Stimulated activated CD4-positive, alpha-beta T cell treated with anti-CD3 and anti-CD28 coated beads, Interleukin-4, amount 100 ng/mL, for 24 hours (primary cell): ENCODE measurements around the gene FAM78B.

ENCODE experiments used
- DNase-seq: peaks from one replicate; pipeline ENCODE4 v3.0.0-alpha.2; 2020

The FAM78B gene, protein sequence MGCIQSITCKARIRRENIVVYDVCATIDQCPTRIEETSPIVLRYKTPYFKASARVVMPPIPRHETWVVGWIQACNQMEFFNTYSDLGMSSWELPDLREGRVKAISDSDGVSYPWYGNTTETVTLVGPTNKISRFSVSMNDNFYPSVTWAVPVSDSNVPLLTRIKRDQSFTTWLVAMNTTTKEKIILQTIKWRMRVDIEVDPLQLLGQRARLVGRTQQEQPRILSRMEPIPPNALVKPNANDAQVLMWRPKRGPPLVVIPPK

DNA sequence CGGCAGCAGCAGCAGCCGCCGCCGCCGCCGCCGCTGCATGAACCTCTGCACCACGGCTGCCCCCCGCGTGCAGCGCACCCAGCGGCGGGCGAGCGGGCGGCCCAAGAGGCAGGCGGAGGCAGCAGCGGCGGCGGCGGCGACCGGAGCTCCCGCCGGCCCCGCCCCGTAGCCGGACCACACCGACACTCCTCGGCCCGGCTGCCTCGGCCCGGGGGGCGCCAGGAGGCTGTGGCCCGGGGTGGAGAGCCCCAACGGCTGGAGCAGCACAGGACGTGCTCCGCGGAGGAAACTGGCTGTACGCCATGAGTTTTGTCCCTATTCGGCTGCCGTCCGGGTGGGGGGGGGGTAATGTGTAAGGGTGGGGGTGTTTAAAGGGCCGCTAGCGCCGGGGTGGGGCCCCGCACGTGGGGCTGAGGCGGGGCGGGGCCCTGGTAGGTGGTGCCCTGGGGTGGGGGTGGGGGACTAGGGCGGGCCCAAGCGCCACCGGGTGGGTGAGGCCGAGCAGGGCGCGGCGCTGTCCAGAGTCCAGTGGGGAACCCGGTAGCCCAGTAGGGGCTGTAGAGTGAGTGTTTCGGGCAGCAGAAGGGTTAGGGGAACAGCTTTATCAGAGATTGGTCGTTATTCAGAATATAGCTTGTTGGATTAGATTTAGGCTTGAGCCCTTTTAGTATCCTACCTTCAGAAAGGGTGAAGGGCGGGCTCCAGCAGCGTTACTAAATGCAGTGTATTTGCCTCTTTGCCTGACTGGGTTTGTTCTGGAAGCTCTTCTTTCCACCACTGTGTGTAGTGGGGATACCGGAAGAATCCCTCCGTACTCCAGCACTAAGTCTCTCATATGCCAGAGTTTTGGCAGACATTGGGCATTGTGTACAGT, at the start of gene FAM78B:
Gene FAM78B, minus strand, starts transcription at position 304 of the 874 bp plus-strand sequence. CDS start 753 bp downstream, outside the sequence.
- peak; percentile 60 for DNase-seq

DNA sequence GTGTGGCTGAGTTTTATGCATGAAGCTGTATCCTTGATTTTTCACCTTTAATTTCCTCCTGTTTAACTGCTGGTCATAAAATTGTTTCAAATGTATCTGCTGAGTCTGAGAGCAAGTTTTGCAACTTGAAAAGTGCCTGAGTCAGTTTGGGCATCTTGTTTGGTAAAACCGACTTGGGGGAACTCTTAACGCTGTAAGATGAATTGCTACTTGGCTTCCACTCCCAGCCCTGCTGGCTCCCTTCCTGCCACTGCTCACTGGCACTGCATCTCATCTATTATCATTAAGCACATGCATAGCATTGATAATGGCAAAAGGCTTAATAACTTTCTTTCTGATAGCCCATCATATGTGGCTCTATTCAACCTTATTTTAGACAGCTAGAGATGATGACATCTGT, 35.7 kb upstream of the FAM78B start:
- no peak for DNase-seq

DNA sequence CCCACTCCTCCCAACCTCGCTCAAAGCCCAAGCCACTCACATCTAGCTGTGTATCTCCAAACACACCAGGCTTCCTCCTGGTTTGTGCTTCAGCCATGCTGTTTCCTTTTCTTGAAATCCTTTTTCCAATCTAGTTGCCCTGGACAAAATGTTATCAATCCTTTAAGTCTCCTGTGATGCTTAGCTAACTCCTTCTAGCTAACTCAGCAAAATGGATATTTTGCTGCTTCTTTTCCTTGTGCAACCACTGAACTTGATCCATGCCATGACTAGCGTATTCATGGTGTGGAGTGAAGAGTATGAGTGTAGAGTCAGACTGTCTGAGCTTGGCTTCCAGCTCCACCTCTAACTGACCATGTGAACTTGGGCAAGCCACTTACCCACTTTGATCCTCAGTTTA, 33.9 kb upstream of the FAM78B start:
- no peak for DNase-seq

DNA sequence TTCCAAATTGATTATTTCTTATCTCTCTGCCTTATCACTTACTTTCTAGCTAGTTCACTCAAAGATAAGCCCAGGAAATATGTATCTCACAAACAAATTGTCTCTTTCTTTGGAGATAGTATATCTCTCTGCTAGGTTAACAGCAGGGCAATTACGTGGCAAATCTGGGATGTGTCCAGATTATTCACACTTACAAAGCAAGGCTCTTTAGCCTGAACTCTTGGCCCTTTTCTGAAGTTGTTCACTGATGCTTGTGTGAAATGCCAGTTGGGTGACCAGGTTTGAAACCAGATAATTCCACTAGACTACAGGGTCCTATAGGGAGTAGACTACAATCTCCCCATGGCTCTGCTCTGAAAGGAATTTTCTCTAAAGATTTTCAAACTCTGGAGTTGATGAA, 30.8 kb upstream of the FAM78B start:
- no peak for DNase-seq

DNA sequence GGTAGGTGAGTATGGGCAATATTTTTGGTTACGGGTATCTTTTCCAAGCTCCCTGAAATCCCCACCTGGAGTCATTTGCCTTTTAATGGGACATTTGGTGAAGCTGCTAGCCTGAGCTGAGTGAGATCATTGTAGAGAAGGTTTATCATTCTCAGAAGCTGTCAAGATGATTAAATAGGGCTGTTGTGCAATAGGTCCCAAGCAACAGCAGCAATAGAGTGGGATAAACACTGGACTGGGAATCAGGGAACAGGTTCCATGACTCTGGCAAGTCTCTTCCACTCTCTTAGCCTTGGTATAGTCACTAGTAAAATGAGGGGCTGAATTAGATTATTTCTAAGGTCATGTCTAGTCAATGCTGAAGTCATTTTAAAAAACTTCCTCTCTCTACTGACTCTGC, 30.3 kb upstream of the FAM78B start:
- DNase-seq: no peak

DNA sequence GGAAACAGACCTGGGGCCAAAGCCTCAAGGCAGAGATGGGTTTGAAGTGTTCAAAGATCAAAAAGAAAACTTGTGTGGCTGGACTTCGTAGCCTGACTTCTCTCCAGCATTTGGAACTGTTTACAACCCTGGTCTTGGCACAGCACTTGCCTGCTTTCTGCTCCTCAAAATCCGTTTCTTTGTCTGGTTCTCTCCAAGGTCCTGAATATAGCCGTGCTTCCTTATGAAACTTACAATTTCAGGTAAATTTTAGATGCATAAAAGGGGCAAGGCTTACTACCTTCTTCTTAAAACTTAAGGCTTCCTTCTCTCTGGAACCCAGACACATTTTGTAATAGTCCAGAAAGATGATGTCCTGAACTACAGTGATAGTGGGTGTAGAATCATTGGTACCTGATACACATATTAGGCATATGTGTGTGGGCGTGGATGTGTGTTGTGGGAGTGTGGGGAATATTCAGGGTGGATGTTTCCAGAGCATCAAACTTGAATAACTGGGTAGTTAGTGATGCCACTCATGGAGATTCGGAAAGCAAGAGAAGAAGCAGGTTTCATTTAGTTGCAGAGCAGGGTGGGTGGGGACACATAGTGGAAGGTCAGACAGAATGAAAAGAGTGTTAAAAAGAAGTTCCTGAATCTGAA, 26.4 kb upstream of the FAM78B start:
- no peak for DNase-seq

DNA sequence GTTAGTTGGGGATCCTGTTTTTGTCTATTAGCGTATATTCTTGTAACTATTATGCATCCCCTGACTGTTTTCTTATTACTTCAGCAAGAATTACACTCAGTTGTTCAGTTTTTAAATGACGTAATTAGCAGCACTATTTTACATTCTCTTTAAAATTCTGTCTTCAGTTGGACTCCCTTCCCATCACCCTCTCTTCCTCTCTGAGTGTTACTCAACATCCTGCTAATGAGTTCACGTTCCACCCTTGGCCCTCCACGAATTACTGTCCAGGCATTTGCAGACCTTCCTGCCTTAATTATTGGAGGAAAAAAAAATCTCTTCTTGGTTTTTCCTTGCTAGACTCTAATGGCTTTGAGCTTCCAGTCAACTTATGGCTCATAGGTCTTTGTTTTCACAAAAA, 23.6 kb upstream of the FAM78B start:
- no peak for DNase-seq

DNA sequence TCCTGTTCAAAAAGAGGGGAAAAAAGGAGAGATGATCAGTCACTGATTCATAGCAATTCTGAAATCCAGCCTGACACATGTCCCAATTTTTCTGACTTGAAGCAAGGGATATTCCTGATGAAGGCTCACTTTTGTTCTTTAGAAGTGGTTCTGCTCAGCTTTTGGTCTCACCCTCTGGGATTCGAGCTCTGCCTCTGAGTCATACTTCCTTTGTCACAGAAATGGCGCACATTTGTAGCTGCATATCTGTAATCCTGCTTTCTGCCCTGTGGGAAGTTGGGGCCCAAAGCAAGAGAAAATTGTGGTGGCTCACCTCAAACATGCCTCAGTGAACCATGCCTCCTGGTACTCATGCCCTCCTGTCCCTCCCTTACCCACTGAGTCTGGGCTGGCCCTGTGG, 22.3 kb upstream of the FAM78B start:
- DNase-seq: no peak

DNA sequence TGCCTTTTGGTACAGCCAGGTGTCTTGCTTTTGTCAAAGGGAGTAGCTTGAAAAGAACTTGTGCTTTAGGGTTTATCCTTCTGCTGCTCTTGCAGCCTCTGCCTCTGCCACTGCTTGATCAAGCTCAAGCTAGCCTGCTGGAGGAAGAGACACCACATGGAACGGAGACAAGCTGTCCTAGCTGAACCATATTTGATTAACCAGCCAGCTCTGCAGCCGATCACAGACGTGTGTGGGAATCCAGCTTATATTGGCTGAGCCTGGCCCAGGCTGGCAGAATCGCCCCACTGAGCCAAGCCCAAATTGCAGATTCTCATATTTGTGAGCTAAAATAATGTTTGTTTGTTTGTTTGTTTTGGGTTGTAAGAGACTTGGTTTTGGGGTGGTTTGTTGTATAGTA, 18.7 kb upstream of the FAM78B start:
- DNase-seq: no peak

DNA sequence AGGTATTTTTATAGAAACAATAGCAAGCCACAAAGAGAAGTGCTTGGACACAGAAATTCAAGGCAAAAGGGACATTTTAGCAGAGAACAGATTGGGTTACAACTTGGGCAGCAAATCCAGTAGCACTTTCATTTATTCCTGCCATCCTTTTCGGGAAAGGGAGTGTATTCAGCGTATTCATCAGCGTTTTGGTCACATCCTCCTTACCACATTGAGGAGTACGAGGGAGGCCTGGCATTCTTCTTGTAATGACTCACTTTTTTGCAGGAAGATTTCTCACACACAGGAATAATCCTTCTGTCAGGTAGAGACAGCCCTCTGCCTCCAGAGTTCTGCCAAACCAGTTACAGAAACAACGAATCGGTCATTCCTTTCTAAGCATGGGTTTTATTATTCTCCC, 18.1 kb upstream of the FAM78B start:
- DNase-seq: no peak

DNA sequence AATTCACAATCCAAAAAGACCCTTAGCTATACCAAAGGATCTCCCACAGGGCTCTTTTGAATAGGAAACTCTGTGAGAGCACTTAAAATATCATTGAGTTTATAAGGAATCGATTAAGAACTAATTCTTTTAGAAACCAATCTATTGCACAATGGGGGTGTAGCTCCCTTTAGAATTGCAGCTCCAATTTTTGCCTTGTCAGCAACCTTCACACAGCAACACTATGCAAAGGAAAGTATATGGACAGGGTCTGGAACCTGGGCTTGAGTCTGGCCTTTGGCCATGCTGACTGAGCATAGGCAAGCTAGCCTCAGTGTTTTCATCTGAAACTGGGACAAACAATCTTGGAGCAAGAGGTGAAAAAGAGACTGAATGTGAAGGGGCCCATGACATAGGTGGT, 17.2 kb upstream of the FAM78B start:
- DNase-seq: no peak

DNA sequence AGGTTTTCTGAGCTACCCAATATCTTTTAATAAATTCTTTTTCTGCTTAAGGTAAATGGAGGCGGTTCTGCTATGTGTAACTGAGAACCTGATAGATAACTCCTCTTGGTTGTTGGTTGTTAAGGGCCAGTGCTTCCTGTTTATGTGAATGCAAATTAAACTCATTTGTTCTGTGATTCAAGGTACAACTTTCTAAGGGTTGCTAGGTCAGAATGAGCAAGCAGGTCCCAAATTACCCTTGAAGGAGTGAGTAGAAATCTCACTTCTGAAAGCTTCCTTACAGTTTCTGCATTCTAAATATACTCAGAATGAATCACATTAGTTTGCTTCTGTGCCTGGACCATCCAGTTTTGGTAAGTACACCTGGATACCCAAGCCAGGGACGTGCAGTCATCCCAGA, 15.5 kb upstream of the FAM78B start:
- no peak for DNase-seq

DNA sequence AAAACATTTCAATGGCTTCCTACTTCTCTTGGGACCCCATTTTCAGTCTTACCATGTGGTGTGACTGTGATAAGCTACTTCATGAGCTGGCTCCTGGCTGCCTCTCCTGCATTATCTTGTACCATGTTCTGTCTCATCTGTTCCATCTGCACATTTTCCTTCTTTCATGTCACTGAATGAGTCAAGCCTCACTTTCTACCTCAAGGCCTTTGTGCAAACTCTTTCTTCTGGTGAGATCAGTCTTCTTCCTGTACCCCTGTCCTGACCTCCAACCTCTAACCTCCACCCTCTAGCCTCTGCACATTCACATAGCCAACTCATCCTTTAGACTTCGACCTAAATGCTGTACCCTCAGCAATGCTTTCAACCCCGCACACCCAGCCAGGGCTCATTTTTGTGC, 9.6 kb upstream of the FAM78B start:
- no peak for DNase-seq

DNA sequence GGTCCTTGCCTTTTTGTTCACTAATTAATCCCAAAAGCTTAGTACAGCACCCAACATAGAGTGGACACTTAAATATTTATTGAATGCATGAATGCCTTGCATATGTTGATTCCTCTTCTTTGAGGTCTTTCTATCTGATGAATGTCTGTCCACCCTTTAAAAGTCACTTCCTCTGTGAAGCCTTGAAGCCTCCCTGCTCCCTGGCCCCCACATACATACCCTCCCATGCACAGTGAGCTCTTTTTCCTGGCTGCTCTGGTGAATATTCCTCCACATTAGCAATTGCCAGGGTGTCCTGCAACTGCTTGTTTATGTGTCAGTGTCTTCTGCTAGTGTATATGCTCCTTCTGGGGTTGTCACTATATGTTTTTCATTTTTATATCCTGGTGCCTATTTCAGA, 8.2 kb upstream of the FAM78B start:
- no peak for DNase-seq

DNA sequence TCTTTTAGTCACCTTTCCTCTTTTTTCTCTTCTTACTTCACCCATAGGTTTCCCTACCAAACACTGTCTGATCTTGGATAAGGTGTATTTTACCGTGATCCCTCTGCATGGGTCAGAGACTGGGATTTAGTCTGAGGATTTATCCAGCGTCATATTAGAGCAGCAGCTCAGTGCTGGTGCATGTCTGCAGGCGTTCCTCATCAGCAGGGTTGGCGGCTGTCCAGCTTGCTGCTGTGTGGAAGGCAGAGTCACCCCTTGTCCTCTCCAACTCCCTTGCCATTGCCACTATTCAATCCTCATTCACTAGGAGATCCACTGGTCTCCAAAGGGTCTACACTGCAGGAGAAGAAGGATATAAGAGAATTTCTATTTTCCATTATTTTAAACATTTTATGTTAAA, 7.3 kb upstream of the FAM78B start:
- DNase-seq: no peak

DNA sequence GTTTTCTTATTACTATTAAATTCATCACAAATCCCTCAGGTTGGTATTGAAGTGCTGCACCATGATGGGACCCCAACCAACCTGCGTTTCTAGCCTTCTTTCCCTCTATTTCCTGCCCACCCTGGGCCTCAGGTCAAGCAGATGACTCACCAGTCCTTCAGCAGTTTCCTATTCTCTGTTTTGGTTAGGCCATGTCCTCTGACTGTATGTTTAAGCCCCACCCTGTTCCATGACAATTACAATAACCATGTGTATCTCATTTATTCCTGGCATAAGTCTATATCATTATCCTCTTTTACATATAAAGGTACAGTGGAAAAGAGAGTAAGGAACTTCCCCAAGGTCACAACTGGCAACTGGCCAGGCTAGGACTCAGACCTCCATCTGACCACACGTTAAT, 5.3 kb upstream of the FAM78B start:
- no peak for DNase-seq

DNA sequence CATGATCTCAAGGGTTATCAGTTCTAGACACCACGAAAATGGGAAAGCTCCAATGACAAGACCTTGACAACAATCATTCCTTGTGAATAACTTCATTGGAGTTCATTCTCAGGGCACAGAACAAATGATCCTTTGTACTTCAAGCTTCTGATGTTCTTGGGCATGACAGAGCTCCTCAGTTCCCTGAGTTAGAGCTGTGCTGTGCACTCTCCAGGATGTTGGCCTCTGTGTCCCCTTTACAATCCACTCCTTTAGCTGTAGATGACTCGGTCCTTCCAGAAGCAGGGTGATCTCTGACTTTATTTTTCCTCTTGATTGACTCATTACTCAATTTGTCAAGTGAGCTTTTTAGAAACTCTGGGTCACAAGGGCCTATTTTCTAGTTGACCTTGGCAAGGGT, 3.9 kb upstream of the FAM78B start:
- DNase-seq: no peak

DNA sequence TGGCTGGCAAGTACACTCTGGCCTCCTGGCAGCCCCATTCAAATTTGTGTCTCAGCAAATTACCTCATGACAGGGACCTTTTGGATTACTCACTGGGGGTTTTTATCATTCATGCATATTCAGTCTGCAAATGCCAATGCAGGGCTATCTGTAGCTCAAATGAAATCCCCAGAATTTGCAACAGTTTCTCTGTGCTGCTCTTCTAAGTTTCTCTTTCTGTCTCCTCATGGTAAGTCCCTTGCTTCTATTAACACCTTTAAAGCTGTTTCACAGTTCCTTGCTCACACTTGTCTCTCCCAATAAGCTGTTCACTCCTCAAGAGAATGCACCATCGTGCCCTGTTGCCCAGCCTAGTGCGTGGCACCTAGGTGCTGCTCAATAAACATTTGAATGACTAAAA, 3.3 kb upstream of the FAM78B start:
- no peak for DNase-seq

DNA sequence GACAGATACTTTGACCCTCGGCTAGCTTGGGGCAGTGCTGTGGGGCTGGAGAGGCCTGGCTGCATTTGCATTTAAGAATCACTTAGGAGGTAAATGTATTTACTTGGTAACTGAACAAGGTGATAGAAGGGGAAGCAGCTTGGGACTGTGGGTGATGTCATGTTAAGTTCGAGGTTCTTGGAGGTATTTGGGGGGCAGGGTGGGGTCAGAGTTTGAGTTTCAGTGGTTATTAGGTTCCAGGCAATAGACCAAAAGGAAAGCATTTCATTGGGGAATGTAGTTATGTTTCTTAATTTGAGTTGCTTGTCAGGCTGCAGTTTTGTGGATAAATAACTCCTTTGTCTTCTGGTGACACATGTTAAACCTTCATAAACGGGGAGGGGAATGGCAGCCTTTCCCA, 2.4 kb upstream of the FAM78B start:
- no peak for DNase-seq

DNA sequence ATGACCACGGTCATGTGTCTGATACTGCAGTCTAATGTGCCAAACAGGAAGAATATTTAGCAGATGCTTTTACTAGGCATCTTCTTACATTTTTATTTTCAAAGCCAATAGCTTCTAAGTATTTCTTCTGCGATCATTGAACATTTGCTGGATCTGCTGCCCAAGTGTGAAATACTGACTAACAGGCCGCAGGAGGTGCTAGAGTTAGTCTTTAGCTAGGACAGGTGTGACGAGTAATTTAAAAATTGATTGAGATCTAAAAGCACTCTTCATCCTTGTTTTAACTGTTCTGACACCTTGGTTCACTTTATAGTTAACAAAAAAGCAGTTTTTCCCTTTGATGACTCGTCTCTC, 748 bp upstream of the FAM78B start:
- no peak for DNase-seq

DNA sequence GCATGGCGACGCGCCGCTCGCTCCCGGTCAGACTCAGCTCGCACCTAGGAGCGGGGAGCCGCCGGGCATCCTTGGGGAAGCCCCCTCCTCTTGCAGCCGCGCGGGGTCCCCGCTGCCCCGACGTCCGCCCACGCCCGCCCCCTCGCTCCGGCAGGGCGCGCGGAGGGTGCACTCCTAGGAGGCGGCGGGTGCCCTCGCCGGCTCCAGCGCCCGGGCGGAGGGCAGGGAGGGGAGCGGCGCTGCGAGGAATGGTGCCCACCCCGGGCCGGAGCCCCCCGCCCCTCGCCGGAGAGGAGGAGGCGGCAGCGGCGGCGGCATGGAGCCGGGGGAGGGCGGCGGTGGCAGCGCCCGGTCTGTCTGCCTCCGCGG, 488 bp downstream of the FAM78B start:
- DNase-seq: no peak

DNA sequence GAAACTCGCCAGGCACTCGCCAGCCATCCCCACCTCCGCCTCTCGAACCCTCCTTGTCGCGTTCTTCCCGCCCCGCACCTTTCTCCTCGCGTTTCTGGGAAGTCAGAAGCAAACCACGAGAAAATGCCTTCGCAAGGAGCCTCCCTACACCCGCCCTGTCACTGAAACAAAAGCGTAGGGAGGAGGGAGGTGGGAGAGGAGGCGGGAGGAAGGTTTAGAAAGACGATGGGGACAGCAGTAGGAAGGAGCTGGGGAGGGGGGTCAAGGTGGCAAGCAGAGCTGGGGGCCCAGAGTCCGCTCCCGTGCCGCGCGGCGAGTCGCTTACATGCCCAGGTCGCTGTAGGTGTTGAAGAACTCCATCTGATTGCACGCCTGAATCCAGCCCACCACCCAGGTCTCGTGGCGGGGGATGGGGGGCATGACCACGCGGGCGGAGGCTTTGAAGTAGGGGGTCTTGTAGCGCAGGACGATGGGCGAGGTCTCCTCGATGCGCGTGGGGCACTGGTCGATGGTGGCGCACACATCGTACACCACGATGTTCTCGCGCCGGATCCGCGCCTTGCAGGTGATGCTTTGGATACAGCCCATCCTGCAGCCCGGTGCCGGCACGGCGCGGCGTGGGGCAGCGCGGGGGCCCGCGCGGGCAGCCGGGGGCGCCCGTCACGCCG, 1.0 kb downstream of the FAM78B start:
- no peak for DNase-seq

DNA sequence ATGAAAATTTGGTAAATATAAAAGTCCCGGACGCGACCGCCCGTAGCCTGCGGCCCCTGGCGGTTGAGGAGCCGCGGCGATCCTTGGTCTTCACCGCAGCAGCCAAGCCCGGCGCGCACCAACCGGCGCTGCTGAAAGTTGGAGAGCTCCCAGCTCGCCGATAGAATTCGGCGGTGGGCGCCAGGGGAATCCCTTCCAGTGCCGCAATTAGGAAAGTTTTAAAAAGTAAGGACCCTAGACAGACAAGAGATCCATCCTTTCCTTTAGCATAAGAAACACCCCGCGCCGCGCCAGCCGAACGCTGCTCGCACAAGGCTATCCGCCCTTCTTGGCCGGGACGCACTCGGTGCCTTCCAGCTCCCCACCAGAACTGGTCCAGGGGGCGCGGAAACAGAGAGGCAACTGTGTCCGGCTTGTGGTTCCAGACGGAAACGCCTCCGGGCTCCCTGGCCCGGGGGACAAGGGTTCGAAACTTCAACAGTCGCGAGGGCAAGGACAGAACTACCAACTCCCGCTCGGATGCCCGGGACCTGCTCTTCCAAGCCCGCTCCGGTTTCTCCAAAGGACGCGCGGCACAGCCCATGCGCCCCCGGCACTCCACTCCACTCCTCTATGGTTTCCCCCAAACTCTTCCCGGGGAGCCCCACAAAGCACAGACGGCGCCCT, 1.7 kb downstream of the FAM78B start:
- DNase-seq: no peak
